GM12873 (cell line): ENCODE data around the gene MLEC.

Source experiments
- TF ChIP-seq, protein P1 (sequence below): IDR thresholded peaks from 2 replicates; pipeline ENCODE4 v1.5.1; 2012; ENCODE audit warnings: low read depth, mild to moderate bottlenecking, moderate library complexity, low read length, control low read depth; ENCODE audit not compliant: insufficient read depth; ENCODE audit errors: missing control alignments

The MLEC gene

DNA sequence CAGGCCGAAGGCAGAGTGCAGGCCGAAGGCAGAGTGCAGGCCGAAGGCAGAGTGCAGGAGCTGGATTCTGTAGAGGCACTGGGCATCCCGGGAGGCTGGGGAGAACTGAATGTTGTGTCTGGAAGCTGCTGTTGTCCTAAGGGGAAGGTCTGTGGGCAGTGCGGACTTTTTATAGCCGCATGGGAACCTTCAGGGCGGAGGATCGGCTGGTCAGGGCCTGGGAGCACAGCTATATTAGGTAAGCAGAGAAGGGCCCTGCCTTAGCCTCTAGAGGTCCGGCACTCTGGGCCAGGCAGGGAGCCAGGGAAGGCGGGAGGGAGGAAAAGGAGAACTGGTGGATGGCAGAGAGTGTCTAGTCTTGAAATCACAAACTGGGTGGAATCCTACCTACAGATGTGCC lies 32.3 kb upstream of the MLEC start:
- TF ChIP-seq, protein P1, sequence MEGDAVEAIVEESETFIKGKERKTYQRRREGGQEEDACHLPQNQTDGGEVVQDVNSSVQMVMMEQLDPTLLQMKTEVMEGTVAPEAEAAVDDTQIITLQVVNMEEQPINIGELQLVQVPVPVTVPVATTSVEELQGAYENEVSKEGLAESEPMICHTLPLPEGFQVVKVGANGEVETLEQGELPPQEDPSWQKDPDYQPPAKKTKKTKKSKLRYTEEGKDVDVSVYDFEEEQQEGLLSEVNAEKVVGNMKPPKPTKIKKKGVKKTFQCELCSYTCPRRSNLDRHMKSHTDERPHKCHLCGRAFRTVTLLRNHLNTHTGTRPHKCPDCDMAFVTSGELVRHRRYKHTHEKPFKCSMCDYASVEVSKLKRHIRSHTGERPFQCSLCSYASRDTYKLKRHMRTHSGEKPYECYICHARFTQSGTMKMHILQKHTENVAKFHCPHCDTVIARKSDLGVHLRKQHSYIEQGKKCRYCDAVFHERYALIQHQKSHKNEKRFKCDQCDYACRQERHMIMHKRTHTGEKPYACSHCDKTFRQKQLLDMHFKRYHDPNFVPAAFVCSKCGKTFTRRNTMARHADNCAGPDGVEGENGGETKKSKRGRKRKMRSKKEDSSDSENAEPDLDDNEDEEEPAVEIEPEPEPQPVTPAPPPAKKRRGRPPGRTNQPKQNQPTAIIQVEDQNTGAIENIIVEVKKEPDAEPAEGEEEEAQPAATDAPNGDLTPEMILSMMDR: no peak

DNA sequence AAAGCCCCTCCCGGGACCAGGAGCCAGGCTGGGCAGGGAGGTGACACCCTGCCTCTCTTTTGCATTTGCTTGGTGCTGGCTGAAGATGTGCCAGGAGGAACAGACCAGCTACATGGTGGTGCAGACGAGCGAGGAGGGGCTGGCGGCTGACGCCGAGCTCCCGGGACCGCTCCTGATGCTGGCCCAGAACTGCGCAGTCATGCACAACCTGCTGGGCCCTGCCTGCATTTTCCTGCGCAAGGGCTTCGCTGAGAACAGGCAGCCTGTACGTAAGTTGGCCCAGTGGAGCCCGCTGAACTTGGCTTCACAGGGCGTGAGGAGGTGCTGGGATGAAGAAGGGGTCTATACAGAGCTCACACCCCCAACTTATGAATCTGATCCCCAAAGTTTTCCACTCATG lies 30.9 kb upstream of the MLEC start:
- TF ChIP-seq, protein P1: no peak

DNA sequence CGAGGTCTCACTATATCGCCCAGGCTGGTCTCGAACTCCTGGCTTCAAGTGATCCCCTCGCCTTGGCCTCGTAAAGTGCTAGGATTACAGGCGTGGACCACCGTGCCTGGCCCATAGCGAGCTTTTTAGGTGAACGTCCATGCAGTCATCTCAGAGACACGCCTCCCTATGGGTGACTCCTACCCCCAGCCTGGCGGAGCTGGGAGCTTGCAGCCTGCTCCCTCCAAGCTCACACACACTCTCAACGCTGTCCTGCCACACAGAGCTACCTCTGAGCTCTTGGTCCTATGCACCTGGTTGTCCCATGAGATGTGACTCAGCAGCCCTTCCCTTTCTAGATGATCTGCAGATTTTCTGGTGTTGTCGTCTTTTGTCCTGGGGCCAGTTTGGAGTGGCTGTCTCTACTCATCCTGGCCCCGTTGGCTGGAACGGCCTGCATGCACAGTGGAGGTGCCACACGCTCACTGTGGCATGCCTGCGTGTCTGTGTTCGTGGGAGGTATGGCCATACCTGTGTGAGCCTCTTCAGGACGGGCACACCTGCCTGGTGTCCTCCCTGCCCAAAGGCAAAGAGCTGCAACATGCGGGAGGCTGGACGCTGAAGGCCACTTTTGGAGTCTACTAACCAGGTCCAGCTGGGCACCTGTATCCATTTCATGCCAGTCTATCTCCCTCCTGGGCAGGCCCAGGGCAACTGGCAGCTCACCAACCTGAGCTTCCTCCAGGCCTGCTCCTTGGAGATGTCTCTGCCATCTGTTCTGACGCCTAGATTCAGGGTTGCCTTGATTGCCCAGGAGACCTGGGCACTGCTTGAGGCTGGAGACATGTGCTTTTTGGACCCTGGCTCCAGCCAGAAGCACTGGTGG lies 28.4 kb upstream of the MLEC start:
- TF ChIP-seq, protein P1: no peak

DNA sequence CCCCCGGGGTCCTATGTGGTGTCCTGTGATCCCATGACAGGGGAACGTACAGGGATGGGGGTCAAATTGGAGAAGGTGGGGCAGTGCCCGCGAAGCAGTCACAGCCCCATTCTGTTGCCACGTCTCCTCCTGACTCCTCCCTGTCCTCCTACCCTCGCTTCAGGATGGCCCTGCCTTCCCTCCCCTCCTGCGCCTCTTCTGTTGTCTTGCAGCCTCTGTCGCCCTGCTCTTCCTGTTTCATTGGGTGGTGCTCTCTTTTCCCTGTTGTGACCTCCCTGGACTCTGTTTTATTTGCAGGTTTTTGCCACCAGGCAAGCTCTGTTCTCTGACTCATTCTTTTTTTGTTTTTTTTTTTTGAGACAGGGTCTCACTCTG lies 27.8 kb upstream of the MLEC start:
- TF ChIP-seq, protein P1: no peak

DNA sequence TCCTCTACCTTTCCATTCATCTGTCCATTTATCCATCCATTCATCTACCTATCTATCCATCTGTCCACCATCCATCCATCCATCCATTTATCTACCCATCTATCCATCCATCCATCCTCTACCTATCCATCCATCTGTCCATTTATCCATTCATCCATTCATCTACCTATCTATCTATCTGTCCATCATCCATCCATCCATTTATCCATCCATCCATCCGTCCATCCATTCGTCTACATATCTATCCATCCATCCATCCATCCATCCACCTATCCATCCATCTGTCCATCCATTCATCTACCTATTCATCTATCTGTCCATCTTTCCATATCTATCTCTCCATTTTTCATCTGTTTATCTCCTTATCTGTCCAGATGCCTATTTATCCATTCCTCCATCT lies 25.5 kb upstream of the MLEC start:
- TF ChIP-seq, protein P1: no peak

DNA sequence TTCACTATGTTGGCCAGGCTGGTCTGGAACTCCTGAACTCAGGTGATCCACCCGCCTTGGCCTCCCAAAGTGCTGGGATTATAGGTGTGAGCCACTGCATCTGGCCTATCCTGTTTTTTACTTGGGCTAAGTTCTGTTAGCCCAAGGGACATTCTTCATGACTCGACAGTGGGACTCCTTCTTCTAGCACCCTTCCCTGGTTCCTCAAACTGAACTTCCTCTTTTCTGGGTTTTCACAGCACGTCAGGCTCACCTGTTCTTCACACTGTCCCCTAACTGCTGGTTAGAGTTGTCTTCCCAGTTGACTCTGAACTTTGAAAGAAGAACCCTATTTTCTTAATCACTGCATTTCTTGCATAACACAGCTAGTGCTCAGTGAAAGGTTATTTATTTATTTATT lies 24.1 kb upstream of the MLEC start:
- TF ChIP-seq, protein P1: no peak

DNA sequence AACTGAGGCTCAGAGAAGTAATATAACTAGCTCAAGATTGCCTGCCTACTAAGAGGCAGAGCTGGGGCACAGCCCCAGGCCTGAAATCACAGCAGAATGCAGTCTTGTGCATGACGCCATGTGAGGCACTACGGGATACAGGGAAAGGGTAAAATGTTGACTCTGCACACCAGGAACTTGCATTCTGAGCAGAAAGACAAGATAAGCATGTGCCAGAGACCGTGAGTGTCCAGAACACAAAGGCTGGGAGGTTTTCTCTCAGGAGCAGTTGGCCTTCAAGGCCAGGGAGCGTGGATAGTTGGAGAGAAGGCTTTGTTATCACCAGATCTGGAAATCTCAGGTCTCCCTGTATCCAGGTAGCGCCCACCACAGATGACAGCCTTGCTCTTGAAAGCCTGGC lies 23.2 kb upstream of the MLEC start:
- TF ChIP-seq, protein P1: no peak
